Liver (tissue), 2 donors: ENCODE data around the gene HBG1.

Experiments used
- CTCF ChIP-seq: fragments of 150-350 bp; IDR thresholded peaks from 2 replicates; pipeline ENCODE4 v1.5.1; 2017; ENCODE audit warnings: improper control_type of control experiment, low read depth, low read length; ENCODE audit not compliant: missing input control
- YY1 ChIP-seq: IDR thresholded peaks from 2 replicates; pipeline ENCODE4 v1.6.1; 2016; ENCODE audit warnings: antibody characterized with exemption, mild to moderate bottlenecking
- ZBTB33 ChIP-seq: IDR thresholded peaks from 2 replicates; pipeline ENCODE4 v1.6.1; 2016; ENCODE audit warnings: antibody characterized with exemption
- donor health status: healthy.

- TF ChIP-seq ZBTB33 (no peak), CTCF (no peak), YY1 (no peak)
Observed at GRCh38 chr11:5234381-5234834, 15.2 kb downstream of the HBG1 start, which contains the start of gene HBD.
